Caco-2 (cell line): ENCODE results near the gene GRIA1. TPM values are rescaled to one million over a fixed set of nuclear protein-coding genes. Genes with fewer than 3 reads are reported as not detected.

Source experiments
- BruUV-seq: library from RNA; stranded (reverse); fragments of 400-500 nt; replicated peaks from 2 replicates; lab custom pipeline; 2021; lab: Mats Ljungman, UMichigan
- CTCF ChIA-PET: fragments of 300-600 bp; sonication (Branson Sonifier 250); formaldehyde crosslinking; loops from one replicate; lab custom pipeline; 2022; ENCODE audit warnings: antibody characterized with exemption; lab: Charles Lee
- POLR2A ChIA-PET: fragments of 300-600 bp; sonication (Branson Sonifier 250); formaldehyde crosslinking; loops from one replicate; lab custom pipeline; 2022; ENCODE audit warnings: antibody characterized with exemption; lab: Charles Lee
- DNase-seq, 2 experiments: peaks; one replicate each; pipeline versions ENCODE4 v3.0.0 to v3.0.0-alpha.2; 2020 to 2022
- H3K27me3 ChIP-seq: replicated peaks from 2 replicates; pipeline ENCODE4 v1.6.0; 2011; ENCODE audit warnings: low read length; ENCODE audit not compliant: control insufficient read depth, insufficient read depth
- H3K36me3 ChIP-seq: 2 replicates; pipeline ENCODE4 v1.5.1; 2011; ENCODE audit warnings: low read length; ENCODE audit not compliant: control insufficient read depth, insufficient read depth
- H3K4me1 ChIP-seq: fragments of 250-450 bp; sonication (Bioruptor Pico); 2 replicates; pipeline ENCODE4 v1.5.1; 2020; ENCODE audit warnings: mild to moderate bottlenecking
- H3K4me3 ChIP-seq: 2 replicates; pipeline ENCODE4 v1.5.1; 2011; ENCODE audit warnings: low read depth, mild to moderate bottlenecking, control low read depth, low read length
- H3K9me3 ChIP-seq: fragments of 250-450 bp; sonication (Bioruptor Pico); 2 replicates; pipeline ENCODE4 v1.5.1; 2020; ENCODE audit warnings: mild to moderate bottlenecking, moderate library complexity
- H3K27ac Mint-ChIP-seq: one replicate; pipeline ENCODE4 v1.8.0; 2022; ENCODE audit warnings: mixed read lengths; ENCODE audit not compliant: unreplicated experiment
- H3K27me3 Mint-ChIP-seq: one replicate; pipeline ENCODE4 v1.8.0; 2022; ENCODE audit warnings: mixed read lengths; ENCODE audit not compliant: insufficient read depth, unreplicated experiment
- H3K36me3 Mint-ChIP-seq: one replicate; pipeline ENCODE4 v1.8.0; 2022; ENCODE audit warnings: mild to moderate bottlenecking, mixed read lengths; ENCODE audit not compliant: insufficient read depth, unreplicated experiment
- H3K4me1 Mint-ChIP-seq: one replicate; pipeline ENCODE4 v1.8.0; 2022; ENCODE audit warnings: low read depth, mixed read lengths; ENCODE audit not compliant: unreplicated experiment
- H3K4me3 Mint-ChIP-seq: one replicate; pipeline ENCODE4 v1.8.0; 2022; ENCODE audit warnings: mild to moderate bottlenecking, moderate library complexity, mixed read lengths; ENCODE audit not compliant: unreplicated experiment
- H3K9me3 Mint-ChIP-seq: one replicate; pipeline ENCODE4 v1.8.0; 2022; ENCODE audit warnings: mixed read lengths; ENCODE audit not compliant: unreplicated experiment
- CTCF ChIP-seq, 2 experiments: fragments of 200-600 bp in 1 of 2; IDR thresholded peaks; 1 replicate in 1 of 2; 2 replicates in 1 of 2; pipeline versions ENCODE4 v1.5.1 to v1.8.0; 2011 to 2022; ENCODE audit warnings: antibody characterized with exemption in 1 of 2, control low read depth in 1 of 2, inconsistent platforms in 1 of 2, low read depth in 1 of 2, low read length in 1 of 2, mild to moderate bottlenecking in 1 of 2, moderate library complexity in 1 of 2; ENCODE audit not compliant: insufficient read depth in 1 of 2, severe bottlenecking in 1 of 2, unreplicated experiment in 1 of 2
- intact Hi-C: fragments of 100-400 bp; cut with micrococcal nuclease; formaldehyde crosslinking; loops from one replicate; pipeline ENCODE4 v1.10.0; 2022; ENCODE audit not compliant: unreplicated experiment
- total RNA-seq: library from RNA; stranded (reverse); gene quantifications from 2 replicates; pipeline ENCODE4 v1.2.3, GENCODE V29; 2022

Gene GRIA1
- total RNA-seq, 1 experiment from 2014 or later, result not detected

- Histone ChIP-seq H3K9me3 (no peaks in the 10 kb centered on the region), H3K4me1 (no peaks in the 10 kb centered on the region), H3K36me3 (no peaks in the 10 kb centered on the region), H3K27me3 (peaks cover 3% of the 10 kb centered on the region), H3K4me3 (no peak overlapping the region)
- TF ChIP-seq CTCF (IDR thresholded peaks at IDR 0.05; ENCODE audit: insufficient read depth in 1 of 2, low read depth in 1 of 2, low read length in 1 of 2, severe bottlenecking in 1 of 2, unreplicated experiment in 1 of 2), result no peak
- CTCF ChIA-PET, result interaction anchor here (0.9 kb wide), 1 partner anchor 475 kb away, joined by 3 read pairs; no protein-coding TSS in a partner anchor
- intact Hi-C loops, result no loop called here
- Mint-ChIP-seq H3K4me1 (no peaks in the 10 kb centered on the region), H3K27ac (no peak overlapping the region), H3K36me3 (no peaks in the 10 kb centered on the region), H3K27me3 (peaks cover 29% of the 10 kb centered on the region), H3K4me3 (no peak overlapping the region), H3K9me3 (no peaks in the 10 kb centered on the region)
- POLR2A ChIA-PET, result no interaction called here
- no peak for DNase-seq
- BruUV-seq, result no TSS peak
These were observed 859 bp upstream of the GRIA1 start for GRCh38 chr5:153489611-153490010.

- ChIA-PET CTCF (no interaction called here), POLR2A (no interaction called here)
- Histone ChIP-seq H3K9me3 (no peaks in the 10 kb centered on the region), H3K36me3 (no peaks in the 10 kb centered on the region), H3K4me3 (no peak overlapping the region), H3K27me3 (peaks cover 3% of the 10 kb centered on the region), H3K4me1 (no peaks in the 10 kb centered on the region)
- no TSS peak for BruUV-seq
- H3K27ac Mint-ChIP-seq, result no peak overlapping the region
- no peak overlapping the region for H3K4me3 Mint-ChIP-seq
- no peaks in the 10 kb centered on the region for H3K4me1 Mint-ChIP-seq
- H3K36me3 Mint-ChIP-seq, result no peaks in the 10 kb centered on the region
- intact Hi-C loops, result no loop called here
- no peaks in the 10 kb centered on the region for H3K9me3 Mint-ChIP-seq
- DNase-seq, result no peak
- peaks cover 25% of the 10 kb centered on the region for H3K27me3 Mint-ChIP-seq
- no peak for TF ChIP-seq CTCF (IDR thresholded peaks at IDR 0.05; ENCODE audit: insufficient read depth in 1 of 2, low read depth in 1 of 2, low read length in 1 of 2, severe bottlenecking in 1 of 2, unreplicated experiment in 1 of 2)
These were observed 721 bp downstream of the GRIA1 start for GRCh38 chr5:153491038-153491744.

GRCh38 chr5:153491856-153492255, 1.4 kb downstream of the GRIA1 start:
- peaks cover 3% of the 10 kb centered on the region for H3K27me3 ChIP-seq
- BruUV-seq, result no TSS peak
- no peaks in the 10 kb centered on the region for H3K9me3 ChIP-seq
- H3K4me1 Mint-ChIP-seq, result no peaks in the 10 kb centered on the region
- H3K9me3 Mint-ChIP-seq, result no peaks in the 10 kb centered on the region
- DNase-seq, result no peak
- CTCF ChIA-PET, result no interaction called here
- H3K4me1 ChIP-seq, result no peaks in the 10 kb centered on the region
- intact Hi-C loops, result no loop called here
- H3K36me3 ChIP-seq, result no peaks in the 10 kb centered on the region
- H3K27me3 Mint-ChIP-seq, result peaks cover 24% of the 10 kb centered on the region
- POLR2A ChIA-PET, result no interaction called here
- H3K4me3 ChIP-seq, result no peak overlapping the region
- H3K27ac Mint-ChIP-seq, result no peak overlapping the region
- H3K4me3 Mint-ChIP-seq, result no peak overlapping the region
- H3K36me3 Mint-ChIP-seq, result no peaks in the 10 kb centered on the region
- TF ChIP-seq CTCF (IDR thresholded peaks at IDR 0.05; ENCODE audit: insufficient read depth in 1 of 2, low read depth in 1 of 2, low read length in 1 of 2, severe bottlenecking in 1 of 2, unreplicated experiment in 1 of 2), result no peak
